NCI-H82 (cell line): ENCODE results near the gene EIF2S2.
A peak's percentile ranks its signal among the peaks of the same experiment; 100 is the strongest.

Experiments
- DNase-seq: peaks from one replicate; lab custom pipeline; 2025; lab: John Stamatoyannopoulos, UW

EIF2S2 gene

DNA sequence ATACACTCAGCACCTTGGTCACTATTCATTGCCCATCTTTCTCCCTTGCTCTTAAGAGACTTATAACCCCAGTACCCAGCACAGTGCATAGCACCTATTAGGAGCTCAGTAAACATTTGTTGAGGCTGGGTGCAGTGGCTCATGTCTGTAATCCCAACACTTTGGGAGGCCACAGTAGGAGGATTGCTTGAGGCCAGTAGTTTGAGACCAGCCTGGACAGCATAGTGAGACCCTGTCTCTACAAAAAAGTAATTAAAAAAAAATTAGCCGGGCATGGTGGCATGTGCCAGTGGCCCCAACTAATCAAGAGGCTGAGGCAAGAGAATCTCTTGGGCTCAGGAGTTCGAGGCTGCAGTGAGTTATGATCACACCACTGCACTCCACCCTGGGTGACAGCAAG lies 8.2 kb upstream of the EIF2S2 start:
- DNase-seq, result no peak

DNA sequence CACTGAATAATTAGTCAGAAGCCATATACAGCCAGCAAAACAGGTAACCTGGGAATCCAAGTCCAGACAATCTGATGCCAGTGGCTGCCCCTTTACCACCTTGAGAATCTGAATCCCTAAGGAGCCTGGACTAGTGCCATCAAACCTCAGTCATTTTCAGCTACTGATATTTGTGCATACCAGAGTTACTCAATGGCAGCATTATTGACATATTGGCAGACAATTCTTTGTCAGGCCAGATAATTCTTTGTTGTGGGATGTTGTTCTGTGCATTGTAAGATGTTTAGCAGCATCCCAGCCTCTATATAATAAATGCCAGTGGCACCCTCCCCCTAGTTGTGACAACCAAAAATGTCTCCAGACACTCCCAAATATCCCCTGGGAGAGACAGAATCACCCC lies 3.2 kb upstream of the EIF2S2 start:
- DNase-seq, result no peak

DNA sequence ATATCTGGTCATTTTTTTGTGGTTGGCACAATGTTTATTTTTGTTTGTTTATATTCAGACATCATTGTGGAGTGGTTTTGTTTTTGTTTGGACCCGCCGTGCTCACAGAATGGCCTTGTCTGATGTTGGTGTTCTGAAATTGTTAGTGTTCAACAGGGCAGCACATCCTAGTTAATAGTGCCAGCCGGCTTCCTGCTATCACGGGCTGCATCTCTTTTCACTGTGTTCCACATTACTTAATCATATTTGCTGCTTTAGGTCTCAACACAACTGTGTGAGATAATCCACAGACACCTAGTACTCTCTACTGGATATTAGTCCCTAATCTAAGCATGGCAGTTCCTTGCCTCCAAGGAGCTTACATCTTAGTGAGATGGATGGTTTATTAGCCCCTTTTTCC lies 2.8 kb upstream of the EIF2S2 start:
- DNase-seq, result peak; percentile 31

DNA sequence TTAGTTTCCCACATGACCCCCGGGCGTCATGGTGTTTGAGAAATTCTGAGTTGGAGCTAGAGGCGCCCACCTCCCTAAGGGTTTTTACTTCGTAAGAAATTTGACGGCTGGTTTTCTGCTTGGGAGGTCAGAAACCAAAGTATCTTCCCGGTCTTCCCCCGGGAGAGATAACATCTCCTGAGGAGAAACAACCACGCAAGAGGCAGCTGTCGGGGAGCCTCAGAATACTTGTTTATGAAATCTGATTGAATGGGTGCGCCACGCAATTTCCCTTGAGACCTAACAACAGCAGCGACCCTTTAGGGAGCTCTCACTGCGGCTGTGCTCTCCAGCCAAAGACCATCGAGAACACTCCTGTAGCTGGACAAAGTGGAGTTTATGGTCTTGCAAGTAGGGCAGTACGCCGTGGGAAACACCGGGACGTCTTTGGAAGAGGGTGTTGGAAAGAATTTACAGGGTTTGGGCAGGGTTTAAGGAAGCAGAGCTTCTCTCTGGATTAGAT lies 608 bp upstream of the EIF2S2 start:
- peak; percentile 78 for DNase-seq

DNA sequence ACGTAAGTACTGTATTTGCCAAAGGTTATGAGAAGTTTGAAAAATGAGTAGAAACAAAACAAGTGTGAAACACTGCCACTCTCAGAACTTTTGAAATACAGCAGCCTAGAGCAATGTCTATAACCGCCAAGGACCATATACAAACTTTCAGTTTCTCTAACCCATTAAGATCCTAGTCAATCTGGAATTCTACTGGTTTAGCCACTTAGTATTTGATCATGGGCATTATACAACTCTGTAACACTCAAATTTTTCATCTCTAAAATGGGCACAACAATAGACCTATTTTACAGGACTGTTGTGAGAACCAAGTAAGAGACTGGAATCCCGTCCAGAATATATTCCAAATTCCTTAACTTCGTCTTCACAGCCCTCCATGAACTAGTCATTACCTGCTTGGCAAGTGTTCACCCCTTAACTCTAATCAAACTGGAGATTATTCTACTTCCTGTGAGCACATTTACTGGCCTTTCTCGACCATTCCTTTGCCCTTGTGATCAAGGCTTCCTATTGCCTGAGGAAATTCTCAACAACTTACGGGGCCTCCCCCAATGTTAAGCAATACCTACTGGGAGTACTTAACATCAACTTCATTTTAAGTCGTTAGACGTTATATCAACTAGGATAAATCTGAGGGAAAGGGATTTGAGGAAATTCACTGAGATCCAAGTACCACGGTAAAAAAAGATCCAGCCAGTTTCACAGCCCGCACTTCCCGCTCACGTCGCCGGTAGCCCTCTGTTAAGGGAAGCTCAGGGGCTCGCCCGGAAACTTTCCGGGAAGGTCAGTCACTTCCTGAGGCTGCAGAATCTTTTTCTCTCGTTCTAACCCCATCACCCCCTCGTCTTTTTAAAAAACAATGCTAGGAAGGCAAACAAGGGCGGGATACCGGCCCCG lies 1.1 kb downstream of the EIF2S2 start:
- DNase-seq, result peak; percentile 42

DNA sequence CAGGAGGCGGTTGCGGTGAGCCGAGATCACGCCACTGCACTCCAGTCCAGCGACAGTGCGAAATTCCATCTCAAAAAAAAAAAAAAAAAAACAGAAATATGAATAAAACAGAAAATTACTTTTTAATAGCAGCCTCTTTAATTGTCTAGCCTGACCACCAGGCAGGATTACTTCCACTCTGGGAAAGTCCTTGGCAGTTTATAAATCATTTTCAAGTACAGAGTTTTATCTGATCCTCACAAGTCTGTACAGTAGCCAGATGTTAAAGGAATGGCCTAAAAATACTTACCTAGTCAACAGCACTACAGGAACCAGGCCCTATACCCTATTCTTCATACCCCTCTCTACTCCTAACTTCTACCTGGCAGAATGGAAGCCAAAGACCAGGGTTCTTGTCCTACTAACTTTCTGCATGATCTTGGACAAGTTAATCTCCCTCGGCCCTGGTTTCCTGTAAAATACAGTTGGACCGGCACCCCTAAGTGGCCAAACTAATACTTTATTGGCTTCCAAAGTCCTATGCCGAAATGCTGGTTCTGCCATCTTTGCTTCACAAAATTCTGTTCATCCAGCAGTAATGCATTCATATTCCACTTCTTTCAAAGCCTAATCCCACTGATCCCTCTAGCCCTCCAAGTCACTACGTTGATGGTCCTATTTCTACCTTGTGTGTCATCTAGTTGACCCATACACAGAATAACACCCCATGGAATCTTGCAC lies 1.9 kb downstream of the EIF2S2 start:
- DNase-seq, result peak; percentile 22

DNA sequence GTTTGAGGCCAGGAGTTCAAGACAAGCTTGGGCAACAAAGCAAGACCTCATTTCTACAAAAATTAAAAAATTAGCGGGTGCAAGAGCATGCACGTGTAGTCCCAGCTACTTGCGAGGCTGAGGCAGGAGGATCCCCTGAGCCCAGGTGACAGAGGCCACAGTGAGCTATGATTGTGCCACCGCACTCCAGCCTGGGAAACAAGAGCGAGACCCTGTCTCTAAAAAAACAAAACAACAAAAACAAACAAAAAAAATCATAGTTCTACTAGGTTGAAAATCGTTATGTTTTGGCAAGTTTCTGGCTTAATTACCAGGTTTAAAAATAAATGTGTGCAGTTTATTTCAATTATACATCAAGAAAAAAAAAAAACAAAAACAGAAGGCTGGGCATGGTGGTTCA lies 2.6 kb downstream of the EIF2S2 start:
- no peak for DNase-seq

DNA sequence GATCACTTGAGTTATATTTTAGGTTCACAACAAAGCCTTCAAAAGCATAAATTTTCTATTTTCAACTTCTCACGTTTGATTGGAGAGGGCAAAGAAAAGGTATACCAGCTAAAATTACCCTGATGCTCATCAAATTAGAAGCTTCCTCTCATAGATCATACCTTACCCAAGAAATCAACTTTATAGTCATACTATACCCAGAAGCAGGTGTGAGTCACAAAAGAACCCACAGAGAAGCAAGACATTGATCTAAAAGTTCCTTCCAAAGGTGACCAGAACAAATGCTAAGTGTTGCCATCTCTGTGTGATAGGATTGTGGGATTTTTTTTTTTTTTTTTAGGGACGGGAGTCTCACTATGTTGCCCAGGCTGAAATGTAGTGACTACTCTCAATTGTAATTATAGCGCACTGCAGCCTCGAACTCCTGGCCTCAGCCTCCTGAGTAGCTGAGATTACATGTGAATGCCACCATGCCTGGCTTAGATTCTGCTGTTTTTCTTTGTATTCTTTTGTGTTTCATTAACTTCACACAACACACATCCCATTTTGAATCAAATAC lies 3.3 kb downstream of the EIF2S2 start:
- DNase-seq, result no peak

DNA sequence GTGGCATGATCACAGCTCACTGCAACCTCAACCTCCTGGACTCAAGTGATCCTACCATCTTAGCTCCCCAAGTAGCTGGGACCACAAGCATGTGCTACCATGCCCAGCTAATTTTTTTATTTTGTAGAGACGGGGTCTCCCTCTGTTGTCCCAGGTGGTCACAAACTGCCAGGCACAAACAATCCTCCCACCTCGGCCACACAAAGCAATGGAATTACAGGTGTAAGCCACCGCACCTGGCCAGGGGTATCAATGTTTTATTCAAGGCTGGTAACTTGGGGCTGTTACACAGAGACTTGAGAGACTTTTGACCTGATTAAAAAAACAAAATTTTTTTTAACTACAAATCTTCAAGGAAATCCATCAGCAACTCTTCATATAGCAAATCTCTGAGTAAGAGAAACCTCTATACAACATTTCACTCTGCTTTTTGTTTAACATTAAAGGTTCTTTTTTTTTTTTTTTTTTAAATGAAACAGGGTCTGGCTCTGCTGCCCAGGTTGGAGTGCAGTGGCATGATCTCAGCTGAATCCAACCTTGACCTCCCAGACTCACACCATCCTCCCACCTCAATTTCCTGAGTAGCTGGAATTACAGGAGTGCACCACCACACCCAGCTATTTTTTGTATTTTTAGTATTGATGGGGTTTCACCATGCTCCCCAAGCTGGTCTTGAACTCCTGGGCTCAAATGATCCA lies 5.9 kb downstream of the EIF2S2 start:
- no peak for DNase-seq

DNA sequence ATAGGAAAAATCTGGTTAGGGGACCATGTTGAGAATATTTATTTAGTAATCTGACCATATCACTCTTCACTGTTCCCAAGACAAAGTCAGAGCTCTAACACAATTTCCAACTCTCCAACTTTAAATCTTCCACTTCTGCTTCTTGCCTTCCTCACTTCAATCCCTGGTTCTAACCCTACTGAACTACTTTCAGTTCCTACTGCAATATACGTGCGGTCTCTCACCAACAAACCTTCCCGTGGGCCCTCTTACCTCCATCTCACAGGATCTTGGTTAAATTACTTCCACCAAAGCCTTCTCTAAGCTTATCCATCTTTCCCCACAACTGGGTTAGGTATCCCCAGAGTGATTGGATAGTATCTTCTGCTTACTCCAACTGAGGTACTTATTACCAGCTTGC lies 8.0 kb downstream of the EIF2S2 start:
- DNase-seq, result no peak

DNA sequence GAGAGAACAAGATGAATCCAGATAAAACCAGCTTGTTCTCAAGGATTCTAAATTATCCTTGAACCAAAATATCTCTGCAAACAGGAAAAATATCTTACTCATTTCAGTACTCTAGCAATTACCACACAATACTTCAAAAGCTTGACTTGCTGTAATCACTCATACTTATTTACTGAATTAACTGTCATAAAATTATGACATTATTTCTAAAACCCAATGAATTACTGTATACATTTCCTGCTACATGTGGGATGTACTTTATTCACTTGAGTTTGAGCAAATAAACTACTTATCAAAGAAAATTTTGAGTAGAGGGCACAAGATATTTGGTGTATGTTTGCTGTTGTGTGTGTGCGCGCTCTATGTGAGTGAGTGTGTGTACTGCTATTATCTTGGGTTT lies 9.7 kb downstream of the EIF2S2 start:
- no peak for DNase-seq

DNA sequence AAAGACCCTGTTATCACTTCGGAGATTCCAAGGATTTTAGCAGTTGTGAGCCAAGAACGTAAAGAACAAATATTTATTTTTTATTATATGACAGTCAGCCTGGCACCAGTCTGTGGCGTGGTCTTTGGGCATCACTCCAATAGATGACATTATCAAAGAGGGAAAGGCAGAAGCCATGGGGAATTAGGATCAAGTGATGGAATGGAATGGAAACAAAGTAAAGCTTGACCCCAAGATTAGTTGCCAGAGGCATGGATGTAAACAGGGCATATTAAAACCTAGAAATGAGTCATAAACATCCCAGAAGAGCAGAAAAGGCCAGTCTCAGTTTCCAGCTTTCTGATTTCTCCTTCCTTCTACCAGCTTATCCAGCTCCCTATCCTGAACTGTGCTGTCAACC lies 11.5 kb downstream of the EIF2S2 start:
- DNase-seq, result no peak

DNA sequence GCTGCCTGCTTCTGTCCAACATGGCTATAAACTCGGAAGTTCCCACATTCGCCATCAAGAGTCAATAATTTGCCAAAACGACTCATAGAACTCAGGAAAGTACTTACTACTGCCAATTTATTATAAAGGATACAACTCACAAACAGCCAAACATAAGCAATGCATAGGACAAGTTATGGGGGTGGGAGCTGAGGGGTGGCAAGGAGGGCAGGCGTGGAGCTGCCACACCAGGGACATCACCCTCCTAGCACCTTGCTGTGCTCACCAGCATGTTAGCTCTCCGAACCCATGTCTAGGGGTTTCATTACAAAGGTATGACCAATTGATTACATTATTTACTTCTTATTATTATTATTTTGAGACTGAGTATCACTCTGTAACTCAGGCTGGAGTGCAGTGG lies 12.4 kb downstream of the EIF2S2 start:
- DNase-seq, result no peak

DNA sequence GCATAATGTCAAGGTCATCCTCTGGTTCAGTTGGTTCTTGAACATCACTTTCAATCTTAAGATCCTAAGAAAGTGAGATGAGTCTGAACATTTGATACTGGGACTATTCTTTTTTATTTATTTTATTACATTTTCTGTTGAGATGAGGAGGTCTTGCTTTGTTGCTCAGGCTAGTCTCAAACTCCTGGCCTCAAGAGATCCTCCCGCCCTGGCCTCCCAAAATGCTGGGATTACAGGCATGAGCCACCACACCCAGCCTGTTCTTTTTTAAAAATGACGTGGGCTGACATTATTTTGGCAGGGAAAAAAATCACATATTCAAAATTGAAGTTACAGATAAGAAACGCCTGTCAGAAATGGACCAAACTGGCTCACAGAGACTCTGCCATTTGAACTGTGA lies 13.5 kb downstream of the EIF2S2 start:
- DNase-seq, result no peak

DNA sequence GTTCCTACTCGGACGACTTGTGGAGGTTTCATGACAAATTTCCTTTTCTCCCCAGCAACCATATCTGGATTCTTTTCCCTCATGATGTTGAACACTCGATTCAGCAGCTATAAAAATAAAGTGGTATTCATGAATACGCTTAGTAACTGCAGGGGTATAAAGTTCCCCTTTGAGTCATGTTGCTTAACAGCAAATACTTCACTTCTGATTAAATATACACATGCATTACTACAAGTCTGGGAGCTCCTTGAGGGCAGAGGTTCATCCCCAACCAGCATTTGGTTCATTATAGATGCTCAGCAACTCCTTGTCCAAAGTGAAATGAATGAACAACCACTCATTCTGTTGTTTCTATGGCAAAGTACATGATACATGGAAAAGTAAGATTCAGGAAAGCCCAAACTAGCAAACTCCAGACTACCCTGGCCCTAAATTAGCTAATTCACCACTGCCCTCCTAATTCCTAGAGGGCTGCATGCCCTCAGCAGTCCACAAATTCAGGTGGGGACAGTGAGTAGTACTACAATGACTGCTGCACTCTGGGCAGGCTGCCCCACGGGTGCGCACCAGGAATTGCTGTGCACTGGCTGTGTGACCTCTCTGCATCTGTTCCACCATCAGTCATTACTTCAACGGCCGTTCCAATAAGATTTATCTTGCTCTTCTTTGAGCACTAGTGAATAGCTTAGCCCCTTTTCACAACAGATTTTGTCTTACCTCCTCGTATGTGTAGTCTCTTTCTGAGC lies 15.2 kb downstream of the EIF2S2 start:
- DNase-seq, result no peak

DNA sequence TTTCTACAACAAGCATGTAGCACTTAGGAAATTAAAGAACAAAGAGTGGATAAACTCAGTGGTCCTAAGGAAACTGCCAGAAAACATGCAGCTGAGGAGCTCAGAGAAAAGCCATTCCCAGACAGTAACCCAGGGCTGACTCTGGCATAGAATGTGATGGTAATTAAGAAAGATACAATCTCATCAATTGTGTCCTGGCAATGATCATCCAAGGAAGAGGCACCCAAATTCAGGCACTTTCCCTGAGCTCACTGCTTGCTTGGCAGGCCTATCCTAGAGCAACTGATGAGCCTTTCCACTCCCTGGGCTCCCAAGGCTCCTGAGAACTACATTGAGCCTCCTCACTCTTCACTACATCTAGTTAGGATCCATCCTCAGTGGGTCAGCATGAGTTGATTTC lies 16.2 kb downstream of the EIF2S2 start:
- DNase-seq, result no peak

DNA sequence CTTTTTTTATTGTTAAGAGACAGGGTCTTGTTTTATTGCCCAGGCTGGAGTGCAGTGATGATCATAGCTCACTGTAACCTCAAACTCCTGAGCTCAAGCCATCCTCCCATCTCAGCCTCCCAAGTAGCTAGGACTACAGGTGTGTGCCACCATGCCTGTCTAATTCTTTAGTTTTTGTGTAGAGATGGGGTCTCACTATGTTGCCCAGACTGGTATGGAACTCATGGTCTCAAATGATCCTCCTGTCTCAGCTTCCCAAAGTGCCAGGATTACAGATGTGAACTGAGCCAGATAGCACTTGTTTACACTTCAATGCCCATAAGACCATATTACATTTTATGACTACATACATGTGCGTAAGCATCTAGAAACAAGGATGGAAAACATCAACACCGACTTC lies 18.1 kb downstream of the EIF2S2 start:
- DNase-seq, result no peak

DNA sequence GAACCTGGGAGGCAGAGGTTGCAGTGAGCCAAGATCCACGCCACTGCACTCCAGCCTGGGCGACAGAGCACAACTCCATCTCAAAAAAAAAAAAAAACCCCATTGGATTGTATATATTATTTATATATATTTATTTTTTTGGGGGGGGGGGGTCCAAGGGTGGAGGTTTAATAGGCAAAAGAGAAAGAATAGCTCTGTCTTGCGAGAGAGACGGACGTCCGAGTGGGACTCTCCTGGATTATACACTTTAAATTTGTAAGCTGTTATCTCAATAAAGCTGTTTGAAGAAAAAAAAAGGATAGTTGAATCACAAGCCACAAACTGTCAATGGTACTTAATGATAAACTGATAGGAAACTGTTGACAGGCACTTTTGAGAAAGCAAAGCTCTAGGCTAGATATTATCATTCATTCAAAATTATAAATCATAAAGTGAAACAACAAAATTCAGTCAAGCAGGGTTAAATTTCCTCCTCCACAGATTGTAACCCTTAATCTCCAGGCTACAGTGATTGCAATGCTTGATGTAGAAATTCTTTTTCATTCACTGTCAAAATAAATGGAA lies 20.3 kb downstream of the EIF2S2 start:
- no peak for DNase-seq

DNA sequence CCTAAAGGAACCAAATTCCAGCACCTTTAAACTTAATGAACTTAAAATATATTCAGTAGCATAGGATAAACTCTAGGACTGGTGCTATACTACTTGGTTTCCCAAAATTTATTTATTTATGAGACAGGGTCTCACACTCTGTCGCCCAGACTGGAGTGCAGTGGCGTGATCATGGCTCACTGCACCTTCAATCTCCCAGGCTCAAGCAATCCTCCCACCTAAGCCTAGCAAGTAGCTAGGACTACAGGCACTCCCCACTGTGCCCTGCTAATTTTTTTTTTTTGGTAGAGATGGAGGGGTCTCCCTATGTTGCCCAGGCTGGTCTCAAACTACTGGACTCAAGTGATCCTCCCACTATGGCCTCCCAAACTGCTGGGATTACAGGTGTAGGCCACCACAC lies 21.4 kb downstream of the EIF2S2 start:
- no peak for DNase-seq

DNA sequence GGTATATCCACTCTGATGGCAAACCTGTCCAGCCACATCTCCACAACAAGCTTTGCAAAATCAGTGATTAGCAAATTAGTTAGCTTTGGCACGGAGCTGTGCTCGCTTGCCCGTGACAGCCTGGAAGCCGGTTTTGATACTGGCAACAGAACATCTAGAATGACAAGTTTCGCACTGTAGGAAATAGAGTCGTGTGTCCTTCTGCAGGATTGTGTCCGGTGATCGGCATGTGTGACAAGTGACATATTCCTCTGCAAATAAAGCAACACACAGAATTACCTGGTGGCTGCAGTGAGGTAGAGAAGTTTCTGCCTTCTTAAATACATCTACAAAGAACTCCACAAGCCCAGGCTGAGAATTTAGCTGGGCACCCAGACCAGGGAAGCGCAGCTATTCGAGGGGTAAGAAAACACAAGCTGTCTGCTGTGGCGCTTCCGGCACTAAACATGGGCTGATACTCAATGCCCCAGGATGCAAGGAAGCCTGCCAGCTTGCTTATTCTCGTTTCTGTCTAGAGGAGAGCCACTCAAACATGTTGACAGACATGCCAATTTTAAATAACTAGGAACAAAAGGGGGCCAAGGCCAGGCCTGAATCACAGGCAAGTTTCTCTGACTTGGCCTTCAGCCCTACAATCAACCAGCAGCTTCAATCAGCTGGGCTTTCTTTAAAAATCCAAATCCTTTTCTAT lies 22.2 kb downstream of the EIF2S2 start:
- no peak for DNase-seq

DNA sequence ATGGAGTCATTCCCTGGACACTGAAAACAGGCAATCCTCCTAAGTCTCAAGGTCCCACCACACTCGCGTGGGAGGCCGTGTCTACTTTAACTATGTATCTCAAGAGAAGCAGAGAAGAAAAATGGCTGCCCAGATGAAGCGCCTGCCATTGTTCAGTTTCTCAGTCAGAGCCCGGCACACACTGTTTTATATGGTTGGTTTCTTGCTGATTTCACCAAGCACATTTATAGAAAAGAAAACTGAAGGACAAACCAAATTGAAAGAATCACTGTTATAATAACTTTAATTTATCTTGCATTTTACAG lies 22.9 kb downstream of the EIF2S2 start:
- DNase-seq, result no peak
